Mesothelial cell of epicardium (in vitro differentiated cells): ENCODE measurements around the gene MRGPRE. TPM values are rescaled to one million over a fixed set of nuclear protein-coding genes. Genes with fewer than 3 reads are reported as not detected.

Experiments used
- DNase-seq, 2 experiments: peaks; one replicate each; pipeline ENCODE4 v3.0.0; 2021; ENCODE audit warnings: low spot score in 2 of 2; ENCODE audit not compliant: unreplicated experiment in 2 of 2
- H3K27ac Mint-ChIP-seq: 2 replicates; pipeline ENCODE4 v1.8.0; 2021; ENCODE audit warnings: mixed read lengths
- H3K27me3 Mint-ChIP-seq: 2 replicates; pipeline ENCODE4 v1.8.0; 2021; ENCODE audit warnings: low read depth, mixed read lengths
- H3K36me3 Mint-ChIP-seq: 2 replicates; pipeline ENCODE4 v1.8.0; 2021; ENCODE audit warnings: mixed read lengths
- H3K4me1 Mint-ChIP-seq: 2 replicates; pipeline ENCODE4 v1.8.0; 2021; ENCODE audit warnings: mixed read lengths
- H3K4me3 Mint-ChIP-seq: 2 replicates; pipeline ENCODE4 v1.8.0; 2021; ENCODE audit warnings: mild to moderate bottlenecking, moderate library complexity, mixed read lengths
- H3K9me3 Mint-ChIP-seq: 2 replicates; pipeline ENCODE4 v1.8.0; 2021; ENCODE audit warnings: mixed read lengths
- total RNA-seq: library from RNA; stranded (reverse); gene quantifications from 3 replicates; pipeline ENCODE4 v1.2.1, GENCODE V29; 2021
- TF ChIP-seq, protein P1 (sequence below): fragments of 200-600 bp; sonication (generic); IDR thresholded peaks from one replicate; pipeline ENCODE4 v1.5.0; 2021; ENCODE audit warnings: antibody characterized with exemption; ENCODE audit not compliant: unreplicated experiment

Gene MRGPRE
- total RNA-seq, 1 donor from 2014 or later, result not detected

DNA sequence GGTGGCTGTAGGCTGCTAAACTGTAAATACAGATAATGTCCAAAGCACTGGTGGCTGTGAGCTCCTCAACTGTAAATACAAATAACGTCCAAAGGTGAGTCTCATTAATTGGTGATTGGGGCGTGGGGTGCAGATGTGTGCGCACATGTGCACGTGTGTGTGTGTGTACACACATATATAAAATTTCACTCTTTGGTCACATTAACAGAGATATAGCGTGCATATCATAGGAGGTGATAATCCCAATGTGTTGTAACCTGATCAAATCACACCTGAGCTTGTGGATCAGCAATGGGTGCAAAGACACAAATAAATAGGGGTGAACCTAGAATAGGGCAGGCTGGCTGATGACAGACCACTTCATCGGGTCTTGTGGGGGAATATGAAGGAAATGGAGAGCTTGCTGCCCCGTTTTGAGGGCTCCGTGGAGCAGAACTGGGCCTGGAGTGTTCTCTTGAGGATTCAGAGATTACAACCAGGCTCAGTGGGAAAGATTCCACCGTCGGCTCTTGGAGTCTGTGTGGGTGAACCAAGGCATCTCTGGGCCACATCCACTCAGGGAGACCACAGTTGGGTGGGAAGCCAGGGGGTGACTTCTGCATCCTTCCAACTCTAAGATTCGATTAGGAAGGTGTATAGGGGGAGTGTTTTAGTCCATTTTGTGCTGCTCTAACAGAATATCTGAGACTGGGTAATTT is 42.2 kb downstream of the MRGPRE start:
- no peaks in the 10 kb centered on the region for H3K36me3 Mint-ChIP-seq
- peaks cover 7% of the 10 kb centered on the region for H3K27me3 Mint-ChIP-seq
- no peak for DNase-seq
- TF ChIP-seq, protein P1, sequence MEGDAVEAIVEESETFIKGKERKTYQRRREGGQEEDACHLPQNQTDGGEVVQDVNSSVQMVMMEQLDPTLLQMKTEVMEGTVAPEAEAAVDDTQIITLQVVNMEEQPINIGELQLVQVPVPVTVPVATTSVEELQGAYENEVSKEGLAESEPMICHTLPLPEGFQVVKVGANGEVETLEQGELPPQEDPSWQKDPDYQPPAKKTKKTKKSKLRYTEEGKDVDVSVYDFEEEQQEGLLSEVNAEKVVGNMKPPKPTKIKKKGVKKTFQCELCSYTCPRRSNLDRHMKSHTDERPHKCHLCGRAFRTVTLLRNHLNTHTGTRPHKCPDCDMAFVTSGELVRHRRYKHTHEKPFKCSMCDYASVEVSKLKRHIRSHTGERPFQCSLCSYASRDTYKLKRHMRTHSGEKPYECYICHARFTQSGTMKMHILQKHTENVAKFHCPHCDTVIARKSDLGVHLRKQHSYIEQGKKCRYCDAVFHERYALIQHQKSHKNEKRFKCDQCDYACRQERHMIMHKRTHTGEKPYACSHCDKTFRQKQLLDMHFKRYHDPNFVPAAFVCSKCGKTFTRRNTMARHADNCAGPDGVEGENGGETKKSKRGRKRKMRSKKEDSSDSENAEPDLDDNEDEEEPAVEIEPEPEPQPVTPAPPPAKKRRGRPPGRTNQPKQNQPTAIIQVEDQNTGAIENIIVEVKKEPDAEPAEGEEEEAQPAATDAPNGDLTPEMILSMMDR, result no peak
- H3K27ac Mint-ChIP-seq, result no peak overlapping the region
- H3K4me3 Mint-ChIP-seq, result no peak overlapping the region
- H3K9me3 Mint-ChIP-seq, result no peaks in the 10 kb centered on the region
- H3K4me1 Mint-ChIP-seq, result no peaks in the 10 kb centered on the region

DNA sequence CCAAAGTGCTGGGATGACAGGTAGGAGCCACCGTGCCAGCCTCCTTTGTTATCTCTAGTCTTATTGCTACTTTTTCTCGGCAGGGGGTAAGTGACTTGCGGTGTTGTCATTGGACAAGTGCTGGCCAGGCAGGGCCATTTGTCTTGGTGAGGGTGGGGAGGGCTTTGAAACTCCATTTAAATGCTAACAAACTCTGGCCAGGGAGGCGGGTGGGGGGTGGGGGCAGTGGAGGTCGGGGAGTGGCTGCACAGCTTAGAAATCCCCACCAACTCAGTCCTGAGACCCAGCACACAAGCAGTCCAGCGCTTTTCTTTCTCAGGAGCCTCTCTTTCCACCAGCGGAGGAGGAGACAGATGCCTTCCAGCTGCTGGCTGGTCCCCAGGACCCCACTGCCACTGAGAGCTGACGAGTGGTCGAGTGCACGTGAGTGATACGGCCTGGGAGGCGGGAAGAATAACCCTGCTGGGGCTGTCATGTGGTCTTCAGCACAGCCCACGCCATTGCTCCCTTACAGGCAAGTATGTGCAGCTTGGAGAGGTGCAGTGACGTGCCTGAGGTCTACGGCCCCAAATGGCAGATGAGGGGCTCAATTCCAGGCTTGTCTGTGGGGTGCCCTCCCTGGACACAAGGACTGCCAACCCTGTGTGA is 42.9 kb downstream of the MRGPRE start:
- no peak for DNase-seq

DNA sequence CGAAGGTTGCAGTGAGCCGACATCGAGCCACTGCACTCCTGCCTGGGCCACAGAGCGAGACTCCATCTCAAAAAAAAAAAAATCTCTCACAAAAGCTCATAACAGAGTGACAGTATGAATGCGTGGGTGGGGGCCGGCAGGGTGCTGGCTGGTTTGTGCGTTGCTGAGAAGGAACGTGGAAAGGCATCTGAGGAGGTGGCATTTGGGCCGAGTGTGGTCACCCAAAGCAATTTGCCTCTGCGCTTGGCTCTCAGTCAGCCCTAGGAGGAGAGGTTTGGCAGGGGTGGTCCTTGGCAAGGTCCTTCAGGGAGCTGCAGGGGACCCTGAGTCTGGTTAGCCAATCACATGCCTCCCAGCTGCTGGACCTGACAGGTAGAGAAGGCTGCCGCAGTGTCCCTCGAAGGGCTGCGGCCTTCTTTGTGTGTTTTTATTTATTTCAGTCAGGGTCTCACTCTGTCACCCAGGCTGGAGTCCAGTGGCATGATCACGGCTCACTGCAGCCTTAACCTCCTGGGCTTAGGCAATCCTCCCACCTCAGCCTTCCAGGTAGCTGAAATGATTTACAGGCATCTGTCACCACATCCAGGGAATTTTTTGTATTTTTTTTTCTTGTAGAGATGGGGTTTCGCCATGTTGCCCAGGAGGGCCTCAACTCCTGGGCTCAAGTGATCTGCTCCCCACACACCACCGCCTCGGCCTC is 43.6 kb downstream of the MRGPRE start:
- Mint-ChIP-seq H3K4me3 (no peak overlapping the region), H3K4me1 (no peaks in the 10 kb centered on the region), H3K36me3 (no peaks in the 10 kb centered on the region), H3K9me3 (no peaks in the 10 kb centered on the region), H3K27me3 (peaks cover 9% of the 10 kb centered on the region), H3K27ac (no peak overlapping the region)
- TF ChIP-seq, protein P1, result no peak
- DNase-seq, result no peak

More for the DNA sequence above, 42.9 kb downstream of the MRGPRE start:
- TF ChIP-seq, protein P1, result no peak
- Mint-ChIP-seq H3K36me3 (no peaks in the 10 kb centered on the region), H3K4me3 (no peak overlapping the region), H3K27ac (no peak overlapping the region), H3K4me1 (no peaks in the 10 kb centered on the region), H3K9me3 (no peaks in the 10 kb centered on the region), H3K27me3 (peaks cover 9% of the 10 kb centered on the region)

DNA sequence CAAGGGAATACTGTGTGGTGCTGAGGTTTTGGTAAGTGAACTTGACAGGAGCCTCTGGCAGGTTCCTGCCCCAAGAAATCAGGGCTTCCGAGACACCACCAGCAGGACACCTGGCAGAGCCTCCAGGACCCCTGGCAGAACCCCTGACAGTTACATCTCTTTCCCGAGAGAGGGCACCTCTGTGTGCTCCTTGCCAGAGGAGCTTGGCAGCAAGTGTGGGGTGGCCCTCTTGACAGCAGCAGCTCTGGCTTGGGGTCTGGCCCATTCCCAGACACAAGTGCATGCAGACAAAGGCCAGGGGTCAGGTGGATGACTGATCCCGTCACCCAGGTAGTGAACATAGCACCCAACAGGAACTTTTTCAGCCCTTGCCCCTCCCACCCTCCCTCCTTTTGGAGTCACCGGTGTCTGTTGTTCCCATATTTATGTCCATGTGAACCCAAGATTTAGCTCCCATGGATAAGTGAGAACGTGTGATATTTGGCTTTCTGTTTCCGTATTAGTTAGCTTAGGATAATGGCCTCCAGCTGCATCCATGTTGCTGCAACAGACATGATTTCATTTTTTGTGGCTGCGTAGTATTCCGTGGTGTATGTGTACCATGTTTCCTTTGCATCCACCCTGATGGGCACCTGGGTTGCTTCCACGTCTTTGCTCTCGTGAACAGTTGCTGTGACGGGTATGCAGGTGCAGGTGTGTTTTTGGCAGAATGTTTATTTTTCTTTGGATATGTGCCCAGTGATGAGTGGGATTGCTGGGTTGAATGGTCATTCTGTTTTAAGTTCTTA is 45.9 kb downstream of the MRGPRE start:
- Mint-ChIP-seq H3K27ac (no peak overlapping the region), H3K27me3 (peaks cover 9% of the 10 kb centered on the region), H3K4me3 (no peak overlapping the region), H3K9me3 (no peaks in the 10 kb centered on the region), H3K36me3 (no peaks in the 10 kb centered on the region), H3K4me1 (no peaks in the 10 kb centered on the region)
- TF ChIP-seq, protein P1, result no peak
- DNase-seq, result no peak

DNA sequence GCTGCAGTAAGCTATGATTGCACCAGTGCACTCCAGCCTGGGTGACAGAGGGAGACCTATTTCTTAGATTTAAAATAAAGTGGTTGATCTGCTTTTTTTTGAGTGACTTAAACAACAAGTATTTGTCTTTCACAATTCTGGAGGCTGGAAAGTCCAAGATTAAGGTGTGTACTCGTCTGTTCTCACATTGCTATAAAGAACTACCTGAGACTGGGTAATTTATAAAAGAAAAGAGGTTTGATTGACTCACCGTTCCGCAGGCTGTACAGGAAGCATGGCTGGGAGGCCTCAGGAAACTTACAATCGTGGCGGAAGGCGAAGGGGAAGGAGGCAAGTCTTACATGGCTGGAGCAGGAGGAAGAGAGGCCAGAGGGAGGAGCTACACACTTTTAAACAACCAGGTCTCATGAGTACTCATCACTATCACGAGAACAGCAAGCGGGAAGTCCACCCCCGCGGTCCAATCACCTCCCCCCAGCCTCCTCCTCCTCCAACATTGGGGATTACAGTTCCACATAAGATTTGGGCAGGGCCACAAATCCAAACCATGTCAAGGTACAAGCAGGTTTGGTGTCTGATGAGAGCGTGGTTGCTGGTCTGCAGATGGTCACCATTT is 47.4 kb downstream of the MRGPRE start:
- no peak overlapping the region for H3K4me3 Mint-ChIP-seq
- H3K36me3 Mint-ChIP-seq, result no peaks in the 10 kb centered on the region
- no peak for DNase-seq
- TF ChIP-seq, protein P1, result no peak
- H3K4me1 Mint-ChIP-seq, result no peaks in the 10 kb centered on the region
- peaks cover 5% of the 10 kb centered on the region for H3K9me3 Mint-ChIP-seq
- no peak overlapping the region for H3K27ac Mint-ChIP-seq
- peaks cover 9% of the 10 kb centered on the region for H3K27me3 Mint-ChIP-seq
